ENCODE data around the gene CSF2. TPM values are rescaled to one million over a fixed set of nuclear protein-coding genes. Genes with fewer than 3 reads are reported as not detected.

The CSF2 gene
- total and polyA plus RNA-seq, 2 experiments from 2014 or later, result not detected

DNA sequence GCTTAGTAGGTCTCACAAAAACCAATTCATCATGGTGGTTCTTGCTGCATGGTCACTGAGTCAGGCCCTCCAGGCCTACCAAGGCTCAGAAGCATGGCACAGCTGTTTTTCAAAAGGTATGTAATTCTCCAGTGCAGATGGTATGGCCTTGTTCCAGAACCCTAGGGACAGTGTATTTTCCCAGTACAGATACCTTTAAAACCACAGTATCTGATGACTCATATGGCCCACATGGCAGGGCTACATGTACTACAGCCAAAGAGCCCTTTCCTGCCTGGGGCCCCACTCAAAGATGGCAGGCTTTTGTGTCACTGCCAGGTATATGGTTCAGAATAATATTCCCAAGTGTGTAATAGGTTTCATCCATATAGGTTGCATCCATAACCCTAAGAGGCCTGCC is 16.5 kb downstream of the CSF2 start:
- no peak overlapping the region for H3K27ac ChIP-seq
- H3K9me3 ChIP-seq (ENCODE audit: low read depth), result no peaks in the 10 kb centered on the region
- H3K4me3 ChIP-seq, result no peak overlapping the region
- H3K9me2 ChIP-seq (replicated peaks; ENCODE audit: insufficient read depth), result no peaks in the 10 kb centered on the region
- H3K4me1 ChIP-seq (ENCODE audit: insufficient read depth), result no peaks in the 10 kb centered on the region
- no peaks in the 10 kb centered on the region for H4K20me1 ChIP-seq (ENCODE audit: insufficient read depth, poor library complexity, severe bottlenecking)
- H2AFZ ChIP-seq, result no peak overlapping the region
- H3K36me3 ChIP-seq (replicated peaks; ENCODE audit: insufficient read depth, low read depth), result no peaks in the 10 kb centered on the region
- H3K79me2 ChIP-seq, result no peaks in the 10 kb centered on the region
- TF ChIP-seq, protein P1, sequence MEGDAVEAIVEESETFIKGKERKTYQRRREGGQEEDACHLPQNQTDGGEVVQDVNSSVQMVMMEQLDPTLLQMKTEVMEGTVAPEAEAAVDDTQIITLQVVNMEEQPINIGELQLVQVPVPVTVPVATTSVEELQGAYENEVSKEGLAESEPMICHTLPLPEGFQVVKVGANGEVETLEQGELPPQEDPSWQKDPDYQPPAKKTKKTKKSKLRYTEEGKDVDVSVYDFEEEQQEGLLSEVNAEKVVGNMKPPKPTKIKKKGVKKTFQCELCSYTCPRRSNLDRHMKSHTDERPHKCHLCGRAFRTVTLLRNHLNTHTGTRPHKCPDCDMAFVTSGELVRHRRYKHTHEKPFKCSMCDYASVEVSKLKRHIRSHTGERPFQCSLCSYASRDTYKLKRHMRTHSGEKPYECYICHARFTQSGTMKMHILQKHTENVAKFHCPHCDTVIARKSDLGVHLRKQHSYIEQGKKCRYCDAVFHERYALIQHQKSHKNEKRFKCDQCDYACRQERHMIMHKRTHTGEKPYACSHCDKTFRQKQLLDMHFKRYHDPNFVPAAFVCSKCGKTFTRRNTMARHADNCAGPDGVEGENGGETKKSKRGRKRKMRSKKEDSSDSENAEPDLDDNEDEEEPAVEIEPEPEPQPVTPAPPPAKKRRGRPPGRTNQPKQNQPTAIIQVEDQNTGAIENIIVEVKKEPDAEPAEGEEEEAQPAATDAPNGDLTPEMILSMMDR (IDR thresholded peaks at IDR 0.05; ENCODE audit: poor library complexity), result no peak
- no peak for TF ChIP-seq EZH2 (IDR thresholded peaks at IDR 0.05; ENCODE audit: borderline replicate concordance)
- no peak for TF ChIP-seq EZH2phosphoT487 (IDR thresholded peaks at IDR 0.05; ENCODE audit: low read depth, severe bottlenecking, unreplicated experiment)
- H3K4me2 ChIP-seq, result no peak overlapping the region
- no peak for DNase-seq (ENCODE audit: low spot score)
- H3K27me3 ChIP-seq, result no peaks in the 10 kb centered on the region

DNA sequence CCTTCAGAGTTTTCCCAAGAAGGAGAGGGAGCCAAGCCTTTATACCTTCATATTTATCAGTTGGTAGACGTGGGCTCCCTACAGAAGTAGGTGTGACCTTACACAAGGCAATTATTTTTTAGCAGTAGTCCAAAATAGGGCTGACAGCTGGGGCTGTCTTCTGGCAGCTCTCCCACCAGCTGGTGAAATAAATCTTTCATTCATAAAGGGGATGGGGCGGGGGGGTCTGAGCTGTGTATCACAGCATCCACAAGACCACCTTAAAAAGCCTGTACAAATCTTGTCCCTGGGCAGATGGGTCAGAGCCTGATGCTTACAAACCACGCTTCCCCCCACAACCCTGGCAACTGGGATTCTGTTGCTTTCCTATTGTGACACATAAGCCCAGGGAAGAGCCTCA is 19.7 kb downstream of the CSF2 start:
- no peaks in the 10 kb centered on the region for H4K20me1 ChIP-seq (ENCODE audit: insufficient read depth, poor library complexity, severe bottlenecking)
- H3K9me2 ChIP-seq (replicated peaks; ENCODE audit: insufficient read depth), result no peaks in the 10 kb centered on the region
- WGBS (ENCODE audit: low lambda C conversion rate, missing lambda C conversion rate), result 51% methylated on average over 3 of the region's 3 CpGs
- H3K27ac ChIP-seq, result no peak overlapping the region
- no peaks in the 10 kb centered on the region for H3K4me1 ChIP-seq (ENCODE audit: insufficient read depth)
- no peaks in the 10 kb centered on the region for H3K36me3 ChIP-seq (replicated peaks; ENCODE audit: insufficient read depth, low read depth)
- H3K9me3 ChIP-seq (ENCODE audit: low read depth), result no peaks in the 10 kb centered on the region
- H3K27me3 ChIP-seq, result no peaks in the 10 kb centered on the region
- TF ChIP-seq, protein P1 (IDR thresholded peaks at IDR 0.05; ENCODE audit: poor library complexity), result no peak
- TF ChIP-seq EZH2phosphoT487 (IDR thresholded peaks at IDR 0.05; ENCODE audit: low read depth, severe bottlenecking, unreplicated experiment) (no peak), EZH2 (IDR thresholded peaks at IDR 0.05; ENCODE audit: borderline replicate concordance) (no peak)
- H3K79me2 ChIP-seq, result no peaks in the 10 kb centered on the region
- DNase-seq (ENCODE audit: low spot score), result no peak
- H2AFZ ChIP-seq, result no peak overlapping the region
- no peak overlapping the region for H3K4me2 ChIP-seq
- no peak overlapping the region for H3K4me3 ChIP-seq

DNA sequence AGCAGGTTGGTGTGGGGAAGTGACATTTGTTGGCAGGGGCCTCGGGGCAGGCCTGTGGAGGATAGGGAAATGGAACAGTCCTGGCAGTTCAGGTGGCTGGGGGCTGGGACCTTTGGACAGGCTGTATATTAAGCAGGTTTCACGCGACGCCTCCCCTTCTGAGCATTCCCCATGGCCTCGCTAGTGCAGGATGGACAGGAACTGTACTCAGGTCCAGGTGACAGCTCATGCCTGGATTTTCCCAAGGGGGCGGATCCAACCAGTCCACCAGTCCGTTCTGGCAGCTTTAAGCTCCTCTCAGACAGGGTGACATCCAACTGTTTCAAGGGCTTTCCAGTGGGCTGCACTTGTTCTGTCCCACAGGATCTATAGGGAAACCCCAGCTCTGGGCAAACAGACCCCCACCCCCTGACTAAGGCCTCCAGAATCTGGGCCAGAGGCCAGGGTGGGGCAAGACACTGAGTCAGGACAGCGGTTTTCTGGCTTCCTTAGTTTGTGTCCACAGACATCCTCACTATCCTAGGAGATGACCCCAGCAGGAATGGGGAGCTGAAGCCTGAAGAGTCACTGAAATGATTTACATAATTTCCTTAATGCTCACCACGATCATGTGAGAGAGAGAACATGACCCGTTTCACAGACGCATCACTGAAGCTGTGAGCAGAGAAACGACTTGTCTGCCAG is 20.9 kb downstream of the CSF2 start:
- peak; percentile 67 for DNase-seq (ENCODE audit: low spot score)
- Histone ChIP-seq H3K4me1 (ENCODE audit: insufficient read depth) (no peaks in the 10 kb centered on the region), H3K9me3 (ENCODE audit: low read depth) (no peaks in the 10 kb centered on the region), H4K20me1 (ENCODE audit: insufficient read depth, poor library complexity, severe bottlenecking) (no peaks in the 10 kb centered on the region), H3K4me3 (no peak overlapping the region), H2AFZ (no peak overlapping the region), H3K4me2 (no peak overlapping the region), H3K79me2 (no peaks in the 10 kb centered on the region), H3K27me3 (no peaks in the 10 kb centered on the region), H3K27ac (no peak overlapping the region), H3K9me2 (replicated peaks; ENCODE audit: insufficient read depth) (no peaks in the 10 kb centered on the region), H3K36me3 (replicated peaks; ENCODE audit: insufficient read depth, low read depth) (no peaks in the 10 kb centered on the region)
- WGBS (ENCODE audit: low lambda C conversion rate, missing lambda C conversion rate), result 76% methylated on average over 12 of the region's 12 CpGs
- TF ChIP-seq EZH2 (IDR thresholded peaks at IDR 0.05; ENCODE audit: borderline replicate concordance), result no peak
- TF ChIP-seq, protein P1 (IDR thresholded peaks at IDR 0.05; ENCODE audit: poor library complexity), result no peak
- no peak for TF ChIP-seq EZH2phosphoT487 (IDR thresholded peaks at IDR 0.05; ENCODE audit: low read depth, severe bottlenecking, unreplicated experiment)

Data from hepatocyte (in vitro differentiated cells).